GM21367 (cell line): ENCODE measurements around the gene AOPEP.

Experiments used
- ATAC-seq: cut with Tn5 transposase; IDR thresholded peaks from one replicate; pipeline ENCODE4 v1.9.1; 2021; ENCODE audit not compliant: unreplicated experiment

AOPEP gene

DNA sequence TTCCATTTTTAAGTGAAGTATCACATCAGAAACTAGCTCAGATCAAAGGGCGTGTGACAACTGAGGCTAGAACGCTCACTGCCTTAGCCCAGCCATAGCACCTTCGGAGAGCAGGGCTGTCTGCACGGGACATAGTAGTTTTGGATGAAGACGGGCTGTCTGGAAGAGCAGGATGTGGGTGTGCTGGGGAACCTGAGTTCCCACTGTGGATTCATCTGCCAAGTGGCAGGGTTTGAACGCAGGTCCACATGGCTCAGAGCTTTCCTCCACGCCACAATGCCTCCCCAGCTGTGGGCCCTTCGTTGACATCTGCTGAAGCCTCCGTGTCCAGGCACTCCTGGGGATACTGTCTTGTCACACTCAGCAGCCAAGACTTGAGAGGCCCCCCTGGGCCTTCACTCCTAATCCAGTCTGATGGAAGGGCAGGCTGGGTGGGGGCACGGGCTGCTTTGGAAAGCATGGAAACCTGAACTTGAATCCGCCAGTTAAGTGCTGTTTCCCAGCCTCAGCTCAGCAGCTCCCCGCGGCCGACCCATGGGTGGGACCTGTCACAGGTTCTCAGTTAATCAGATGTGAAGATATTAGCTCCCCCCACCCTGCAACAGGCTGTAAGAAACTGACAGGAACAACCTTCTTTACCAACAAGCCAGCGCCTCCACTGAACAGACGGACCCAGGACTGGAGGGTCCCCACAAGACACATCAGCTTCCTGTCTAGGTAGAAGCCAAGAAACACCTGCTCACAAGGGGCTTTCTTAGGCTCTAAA lies 362.9 kb downstream of the AOPEP start:
- ATAC-seq, result no peak

DNA sequence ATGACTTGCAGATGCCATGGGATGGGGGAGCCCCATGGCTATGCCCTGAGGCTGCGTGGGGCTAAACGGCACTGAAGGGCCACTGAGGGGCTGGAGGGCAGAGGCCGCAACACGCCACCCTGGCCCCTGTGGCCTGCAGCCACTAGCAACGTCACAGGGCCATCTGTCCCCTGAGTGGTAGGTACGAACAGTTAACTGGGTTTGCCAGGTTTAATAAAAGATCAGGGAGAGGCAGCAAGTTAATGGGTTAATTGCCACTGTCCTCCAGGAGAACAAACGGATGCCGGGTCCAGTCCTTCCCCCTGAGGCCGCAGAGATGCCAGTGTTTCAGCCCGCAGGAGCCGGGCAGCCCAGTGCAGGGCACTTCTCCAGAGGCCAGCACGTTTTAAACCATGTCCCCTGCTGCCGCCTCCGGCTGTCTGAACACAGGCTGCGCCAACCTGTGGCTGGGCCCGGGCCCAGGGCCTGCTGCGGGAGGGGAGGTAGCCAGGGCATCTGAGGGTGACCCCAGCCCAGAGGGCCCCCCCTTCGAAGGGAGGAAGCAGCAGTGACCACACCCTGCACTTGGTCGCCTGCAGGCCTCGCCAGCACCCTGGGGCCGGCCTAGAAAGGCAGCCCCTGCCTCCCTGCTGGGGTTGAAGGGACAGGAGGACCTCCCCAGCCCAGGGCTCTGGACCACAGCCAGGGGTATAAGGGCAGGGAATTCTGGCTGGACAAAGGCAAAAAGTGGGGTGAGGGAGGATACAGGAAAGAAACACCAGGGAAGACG lies 363.7 kb downstream of the AOPEP start:
- ATAC-seq, result no peak

DNA sequence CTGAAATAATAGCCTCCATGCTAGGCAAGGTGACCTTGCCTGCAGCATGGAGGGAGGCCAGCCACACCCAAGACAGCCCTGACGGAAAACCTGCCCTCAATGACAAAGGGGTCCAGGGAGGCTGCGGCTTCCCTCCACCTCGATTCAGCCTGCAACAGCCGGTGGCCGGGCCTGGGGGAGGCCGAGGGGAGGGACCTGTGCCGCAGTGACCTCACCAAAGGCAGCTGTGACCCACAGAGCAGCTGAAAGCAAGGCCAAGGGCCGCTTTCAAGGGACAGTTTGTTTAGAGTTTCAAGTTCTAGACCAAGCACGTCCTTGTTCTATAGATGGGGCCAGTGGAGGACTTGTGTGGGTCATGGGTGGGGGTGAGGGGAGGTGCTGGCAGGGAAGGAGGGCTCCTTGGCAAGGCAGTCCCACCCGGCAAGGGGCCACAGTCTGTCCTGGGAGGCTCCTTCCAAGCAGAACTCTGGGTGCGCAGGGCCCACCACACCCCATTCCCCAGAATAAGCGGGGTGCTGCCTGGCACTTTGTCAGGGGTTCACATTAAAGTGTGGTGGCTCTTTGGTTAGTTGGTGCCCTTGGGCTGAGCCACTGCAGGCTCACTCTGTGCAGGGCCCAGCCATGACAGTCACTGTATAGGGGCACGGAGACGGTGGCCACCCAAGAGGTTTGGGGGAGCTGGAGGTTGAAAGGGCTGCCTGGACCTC lies 364.5 kb downstream of the AOPEP start:
- no peak for ATAC-seq

DNA sequence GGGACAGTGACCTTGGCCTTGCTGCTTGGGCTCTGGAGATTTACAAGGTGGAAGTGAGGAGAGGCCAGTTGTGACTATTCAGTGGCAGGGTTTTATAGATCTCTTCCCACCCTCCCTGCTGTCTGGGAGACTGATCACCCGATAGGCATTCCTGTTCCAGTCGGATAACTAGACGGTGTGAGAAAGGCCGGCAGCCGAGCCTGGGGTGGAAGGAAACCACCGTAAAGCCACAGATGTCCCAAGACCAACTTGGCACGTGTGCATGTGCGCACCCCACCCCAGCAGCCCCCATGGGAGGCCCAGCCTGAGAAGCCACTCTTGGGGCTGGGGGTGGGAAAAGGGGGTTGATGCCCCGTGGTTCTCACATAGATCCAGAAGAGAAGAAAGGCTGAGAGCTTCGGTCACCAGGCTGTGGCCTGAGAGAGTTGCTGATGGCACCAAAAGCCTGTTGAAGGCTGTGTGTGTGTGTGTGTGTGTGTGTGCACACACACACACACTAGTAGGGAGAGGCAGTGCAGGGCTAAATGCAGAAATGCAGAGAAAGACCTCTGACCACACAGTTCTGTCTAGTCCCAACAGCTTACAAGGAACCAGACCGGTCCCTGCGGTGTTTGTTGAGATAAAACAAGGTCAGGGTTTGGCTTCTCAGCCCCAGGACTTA lies 365.2 kb downstream of the AOPEP start:
- ATAC-seq, result no peak

DNA sequence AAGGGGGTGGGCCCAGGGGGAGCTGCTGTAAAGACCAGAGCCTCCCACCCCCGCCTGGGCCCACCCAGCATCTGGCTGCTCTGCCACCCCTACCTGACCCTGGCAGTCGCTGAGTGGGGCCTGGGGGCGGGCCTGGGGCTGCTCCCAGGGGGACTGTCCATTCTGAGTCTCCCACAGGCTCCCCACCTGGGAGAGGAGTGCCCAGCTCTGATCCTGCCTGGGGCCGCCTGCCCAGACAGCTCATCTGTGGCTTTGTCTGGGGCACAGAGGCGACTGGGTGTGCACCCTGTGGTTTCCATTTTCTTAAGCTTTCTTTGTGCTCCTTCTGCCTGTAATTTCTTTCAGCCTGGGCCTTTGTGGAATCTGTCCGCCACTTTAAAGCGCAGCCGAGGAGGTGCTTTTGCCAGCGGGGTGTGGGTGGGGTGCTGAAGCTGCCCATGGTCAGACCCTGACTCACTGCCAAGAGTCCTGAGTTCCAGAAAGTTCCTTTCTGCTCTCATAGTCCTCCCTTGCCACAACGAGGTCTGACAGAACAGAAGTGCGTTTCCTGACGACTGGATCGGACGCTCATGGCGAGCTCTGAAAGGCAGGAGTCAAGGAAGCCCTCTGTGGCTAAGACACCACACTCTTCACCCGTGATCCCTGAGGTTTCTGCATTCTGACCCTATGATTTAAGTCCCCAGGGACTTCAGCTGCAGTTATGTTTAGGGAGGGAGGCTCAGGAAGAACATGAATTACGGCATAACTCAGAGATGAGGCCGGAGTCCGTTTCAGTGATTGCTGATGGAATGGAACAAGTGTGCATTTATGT lies 366.0 kb downstream of the AOPEP start:
- ATAC-seq, result no peak

DNA sequence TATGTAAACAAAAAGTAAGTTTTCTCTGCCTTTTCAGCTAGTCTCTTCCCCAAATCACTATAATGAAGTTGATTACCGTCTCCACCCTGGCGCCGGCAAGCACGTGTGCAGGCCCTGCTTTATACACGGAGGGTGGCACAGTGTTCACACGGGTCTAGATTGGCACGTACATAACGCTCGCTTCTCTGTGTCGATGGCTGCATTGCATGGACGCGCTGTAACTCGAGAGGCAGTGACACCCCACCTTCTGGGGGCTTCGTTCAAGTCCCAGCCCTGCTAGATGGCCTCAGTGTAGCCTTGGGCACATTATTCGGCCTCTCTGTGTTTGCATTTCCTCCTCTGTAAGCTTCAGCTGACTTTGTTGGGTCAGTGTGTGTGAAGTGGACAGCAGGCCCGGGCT lies 367.1 kb downstream of the AOPEP start:
- no peak for ATAC-seq

DNA sequence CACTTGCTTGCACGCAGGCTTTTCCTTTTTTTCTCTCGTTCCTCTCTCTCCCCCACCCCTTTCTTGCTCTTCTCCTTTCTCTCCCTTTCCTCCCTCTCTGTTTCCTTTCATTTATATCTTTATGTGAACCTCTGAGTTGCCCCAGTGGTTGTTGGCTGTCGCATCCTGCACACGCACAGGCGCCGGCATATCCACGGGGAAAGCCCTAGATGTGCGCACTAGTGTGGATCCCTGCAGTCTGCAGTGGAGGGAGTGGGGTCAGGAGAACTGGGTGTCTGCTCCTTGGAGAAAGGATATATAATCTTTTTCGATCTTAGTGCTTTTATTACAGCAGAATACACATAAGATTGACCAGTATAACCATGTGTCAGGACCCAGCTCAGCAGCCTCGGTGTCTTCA lies 367.5 kb downstream of the AOPEP start:
- no peak for ATAC-seq

DNA sequence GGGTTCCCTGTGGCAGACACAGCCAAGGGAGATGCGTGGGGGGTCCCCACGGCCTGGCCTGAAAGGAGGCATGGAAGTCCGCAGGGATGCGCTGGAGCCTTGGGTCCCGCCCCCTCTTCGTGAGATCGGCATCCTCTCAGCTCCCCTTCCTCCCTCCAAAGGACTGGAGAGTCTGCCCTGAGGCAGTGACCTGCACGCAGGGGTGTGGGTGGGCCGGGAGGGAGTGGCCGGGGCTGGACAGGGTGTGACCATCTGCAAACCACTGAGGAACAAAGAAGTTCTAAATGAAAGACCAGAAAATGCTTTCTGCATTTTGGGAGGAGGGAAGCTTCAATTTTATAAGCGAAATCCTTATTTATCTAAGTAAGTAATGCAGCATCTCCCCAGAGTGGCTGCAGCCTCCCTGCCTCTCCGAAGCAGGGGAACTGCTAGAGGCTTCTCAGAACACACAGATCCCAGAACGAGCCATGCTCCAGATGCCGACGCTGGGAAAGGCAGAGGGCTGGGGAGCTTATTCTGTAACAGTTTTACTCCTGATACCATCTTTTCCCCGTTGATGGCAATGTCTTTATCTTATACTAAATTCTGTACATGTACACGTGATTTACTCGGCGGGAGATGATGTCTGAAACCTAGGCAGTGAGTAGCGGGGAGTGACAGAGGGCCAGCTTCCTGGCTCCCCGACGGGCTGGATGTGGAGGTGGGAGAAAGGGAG lies 369.3 kb downstream of the AOPEP start:
- no peak for ATAC-seq

DNA sequence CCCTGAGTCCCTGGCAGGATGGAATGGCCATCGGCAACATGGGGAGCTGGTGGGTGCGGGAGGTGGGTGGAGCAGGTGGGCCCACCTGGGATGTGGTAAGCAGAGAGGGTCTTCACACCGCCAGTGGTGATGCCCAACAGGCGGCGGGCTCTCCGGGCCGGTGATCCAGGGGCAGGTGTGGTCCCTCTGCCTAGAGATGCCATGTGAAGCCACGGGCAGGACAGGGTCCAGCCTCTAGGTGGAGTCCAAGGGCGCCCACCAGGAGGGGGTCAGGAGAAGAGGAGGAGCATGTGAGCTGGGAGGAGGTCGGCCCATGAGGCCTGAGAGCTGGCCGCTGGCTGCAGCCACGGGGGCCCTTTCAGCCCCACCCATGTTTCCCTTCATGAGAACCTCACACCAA lies 369.9 kb downstream of the AOPEP start:
- ATAC-seq, result no peak

DNA sequence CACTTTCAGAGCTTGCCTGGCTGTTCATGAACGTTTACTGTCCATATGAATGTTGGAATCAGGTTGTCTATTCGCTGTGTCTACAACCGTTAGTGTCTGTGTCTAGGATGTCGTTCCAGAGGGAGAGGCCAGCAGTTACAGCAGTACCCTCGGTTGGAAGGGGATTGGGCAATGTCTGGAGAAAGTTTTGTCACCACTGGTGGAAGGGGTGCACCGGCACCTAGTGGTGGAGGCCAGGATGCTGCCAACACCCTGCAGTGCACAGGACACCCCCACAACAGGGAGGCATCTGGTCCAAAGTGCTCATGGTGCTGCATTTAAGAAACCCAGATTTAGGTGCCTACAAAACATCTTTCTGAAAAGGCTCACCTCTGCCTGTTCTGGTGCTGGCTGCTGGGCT lies 370.3 kb downstream of the AOPEP start:
- ATAC-seq, result no peak

DNA sequence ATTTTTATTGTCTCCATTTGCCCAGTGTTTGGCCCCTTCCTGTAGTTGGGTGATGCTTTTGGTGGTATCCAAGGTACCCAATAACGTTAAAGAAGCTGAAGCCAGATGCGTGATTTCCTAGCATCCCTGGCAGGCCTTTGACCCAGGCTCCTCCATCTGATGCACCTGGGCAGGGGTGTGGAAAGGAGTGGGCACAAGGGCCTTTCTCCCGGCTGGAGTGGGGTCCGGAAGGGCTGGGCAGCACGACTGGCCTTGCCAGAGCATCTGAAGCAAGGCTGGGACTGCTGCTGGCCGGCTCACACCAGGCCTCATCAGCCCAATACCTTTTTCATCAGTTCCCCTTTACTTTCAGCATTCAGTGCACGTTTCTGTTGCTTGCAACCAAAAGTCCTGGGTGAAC lies 370.8 kb downstream of the AOPEP start:
- ATAC-seq, result no peak

DNA sequence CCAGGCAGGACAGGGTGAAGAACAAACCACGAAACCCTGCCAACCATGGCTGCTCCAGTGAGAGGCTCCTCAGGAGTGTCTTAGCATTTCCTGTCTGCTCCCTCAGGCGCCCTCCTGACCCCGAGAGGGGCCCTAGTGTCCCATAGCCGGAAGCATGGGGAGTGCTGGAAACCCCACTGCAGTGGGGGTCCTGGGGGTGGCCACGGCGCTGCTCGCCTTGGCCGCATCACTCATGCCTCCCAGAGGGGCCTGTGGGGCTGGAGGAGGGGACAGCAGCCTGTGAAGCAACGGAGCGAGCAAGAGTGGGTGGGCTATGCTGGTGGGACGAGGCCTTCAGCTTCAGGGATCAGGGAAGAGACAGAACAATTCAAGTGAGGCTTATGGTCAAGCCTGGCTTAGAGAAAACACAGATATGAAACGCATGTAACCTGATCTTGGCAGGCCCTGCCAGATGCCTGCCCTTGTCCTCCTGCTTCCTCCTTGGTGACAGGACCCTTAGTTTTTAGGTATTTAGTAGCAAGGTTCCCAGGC lies 372.0 kb downstream of the AOPEP start:
- no peak for ATAC-seq

DNA sequence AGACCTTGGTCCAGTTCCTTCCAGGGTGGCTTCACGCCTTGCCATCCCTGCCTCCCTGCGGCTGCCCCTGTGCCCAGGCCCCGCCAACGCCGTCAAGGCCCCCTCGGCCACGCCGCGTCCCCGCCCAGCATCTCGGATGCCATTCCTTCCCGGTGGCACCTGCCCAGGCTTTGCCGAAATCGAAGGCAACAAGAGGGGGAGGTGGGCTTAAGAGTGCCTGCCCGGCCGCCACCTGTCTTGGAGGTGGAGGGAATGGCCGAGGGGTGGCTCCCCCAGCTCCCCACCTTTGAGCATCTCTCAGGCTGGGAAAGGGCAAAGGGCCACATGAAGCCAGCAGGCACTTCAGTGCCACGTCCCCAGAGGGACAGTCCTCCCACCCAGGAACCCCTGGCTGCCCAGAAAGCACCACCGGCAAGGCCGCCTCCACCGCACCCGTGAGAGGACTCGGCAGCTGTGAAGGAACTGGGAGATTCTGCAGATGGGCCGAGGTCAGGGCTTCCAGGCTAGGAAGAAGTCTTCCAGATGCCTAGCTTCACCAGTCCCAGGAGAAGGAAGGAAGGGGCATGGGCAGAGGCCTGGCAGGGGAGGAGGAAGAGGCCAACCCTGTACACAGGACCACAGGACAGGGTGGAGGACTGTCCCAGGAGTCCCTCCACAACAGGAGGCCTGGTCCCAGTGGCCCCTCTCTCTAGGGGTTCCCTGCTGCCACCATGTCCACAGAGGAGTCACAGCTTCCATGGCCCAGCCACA lies 373.0 kb downstream of the AOPEP start:
- no peak for ATAC-seq

DNA sequence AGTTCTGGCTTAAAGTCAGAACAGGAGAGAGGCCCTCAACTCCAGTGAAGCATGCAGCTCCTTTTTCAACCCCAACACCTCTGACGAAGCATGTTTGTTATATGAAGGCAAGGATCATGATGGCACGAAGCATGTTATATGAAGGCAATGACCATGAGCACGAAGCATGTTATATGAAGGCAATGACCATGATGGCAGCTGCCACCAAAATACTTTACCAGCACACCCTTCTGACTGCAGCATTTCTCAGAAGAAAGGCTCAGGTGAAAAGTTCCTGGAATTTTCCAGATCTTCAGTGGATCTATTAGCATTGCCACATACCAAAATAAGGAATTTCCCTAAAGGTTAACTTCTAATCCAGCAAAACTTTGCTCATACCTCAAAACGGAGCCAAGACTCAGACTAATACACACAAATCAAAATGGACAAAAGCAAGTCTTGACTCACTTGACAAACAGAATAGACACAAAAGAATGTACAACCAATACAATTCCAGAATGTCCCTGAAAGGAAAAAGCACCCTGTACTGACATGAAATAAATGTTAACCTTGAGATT lies 373.6 kb downstream of the AOPEP start:
- ATAC-seq, result no peak

DNA sequence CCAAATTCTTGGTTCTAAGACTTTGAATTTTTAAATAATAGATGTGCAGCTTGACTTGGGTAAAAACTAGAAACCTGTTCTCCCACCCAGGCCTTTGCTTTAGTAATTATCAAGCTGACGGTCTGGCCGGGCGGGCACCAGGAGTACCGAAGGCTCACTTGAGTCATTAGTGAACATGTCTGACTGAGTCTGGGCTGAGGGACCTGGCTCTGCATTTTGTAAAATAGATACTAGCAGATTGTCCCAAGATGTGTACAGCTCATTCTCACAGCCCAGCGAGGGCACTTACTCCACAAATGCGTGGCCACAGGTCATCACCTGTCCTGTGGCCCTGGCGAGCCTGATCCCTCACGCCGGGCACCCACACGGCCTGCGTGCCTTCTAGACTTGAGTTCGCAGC lies 374.8 kb downstream of the AOPEP start:
- ATAC-seq, result no peak

DNA sequence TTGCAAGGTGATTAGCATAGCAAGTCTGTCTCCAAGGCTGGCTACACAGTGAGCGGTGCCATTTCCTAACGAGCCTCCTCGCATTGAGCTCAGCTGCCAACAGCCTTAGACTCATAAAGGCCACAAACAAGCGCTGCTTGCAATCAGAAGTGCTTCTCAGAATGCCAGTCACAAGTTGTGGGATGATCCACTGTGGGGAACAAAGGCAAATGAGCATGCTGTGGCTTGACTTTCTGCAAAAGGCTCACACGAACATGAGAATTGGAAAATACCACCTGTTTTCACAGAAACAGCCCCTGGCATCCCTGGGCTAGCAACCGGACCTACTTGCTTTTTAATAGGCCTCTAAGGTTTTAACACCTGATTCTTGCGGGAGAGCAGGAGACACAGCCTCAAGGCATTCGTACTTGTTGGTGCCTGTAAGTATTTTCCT lies 375.5 kb downstream of the AOPEP start:
- ATAC-seq, result no peak

DNA sequence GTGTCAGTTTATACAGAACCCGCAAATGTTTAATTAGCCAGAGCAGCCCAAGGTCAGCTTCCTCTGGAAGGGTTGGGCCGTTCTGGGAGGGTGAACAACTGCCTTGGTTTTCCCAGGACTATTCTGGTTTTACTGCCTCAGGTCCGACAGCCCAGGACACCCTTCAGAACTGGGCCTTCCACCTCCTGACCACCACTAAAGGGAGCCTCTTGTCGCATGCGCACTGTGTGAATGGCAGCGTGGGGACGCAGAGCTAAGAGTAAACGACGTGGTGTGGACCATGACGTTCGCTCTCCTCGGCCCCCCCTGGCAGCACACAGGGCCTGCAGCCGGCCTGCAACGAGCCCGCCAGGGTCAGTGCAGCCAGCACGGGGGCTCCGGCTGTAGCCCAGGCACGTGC lies 376.1 kb downstream of the AOPEP start:
- ATAC-seq, result no peak

DNA sequence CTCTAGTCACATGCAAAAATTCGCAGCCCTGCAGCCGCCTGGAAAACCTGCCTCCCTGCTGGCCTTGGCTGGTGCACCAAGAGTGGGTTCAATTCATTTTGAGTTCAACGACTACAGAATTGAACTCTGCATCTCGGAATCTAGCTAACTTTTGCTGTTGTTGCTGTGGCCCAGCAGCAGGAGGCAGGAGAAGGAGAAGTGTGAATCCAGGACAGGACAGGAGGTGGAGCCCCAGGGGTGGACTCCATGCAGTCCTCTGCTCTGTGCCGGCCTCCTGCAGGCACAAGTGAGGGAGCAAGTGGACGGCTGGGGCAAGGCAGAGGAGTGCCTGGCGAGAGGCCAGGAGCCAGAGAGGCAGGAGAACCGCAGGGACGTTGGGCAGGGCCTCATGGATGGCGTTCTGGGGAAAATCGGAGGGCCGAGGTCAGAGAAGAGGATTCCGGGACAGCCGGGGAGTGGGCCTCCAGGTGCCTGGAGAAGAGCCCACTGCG lies 376.8 kb downstream of the AOPEP start:
- no peak for ATAC-seq
